Activated naive CD4-positive, alpha-beta T cell treated with anti-CD3 and anti-CD28 coated beads, Interleukin-2, amount 10 ng/mL, durations not matched to agents 7 days and 5 days (primary cell): Measurements from ENCODE around the gene SCN8A.

Source experiments
- CTCF ChIA-PET: fragments of 350-600 bp; sonication (Branson Sonifier 250); formaldehyde crosslinking; loops from one replicate; lab custom pipeline; 2021; ENCODE audit warnings: antibody characterized with exemption; lab: Charles Lee
- DNase-seq: peaks from one replicate; pipeline ENCODE4 v3.0.0-alpha.2; 2020
- H3K27ac Mint-ChIP-seq: one replicate; pipeline ENCODE4 v1.8.0; 2021; ENCODE audit warnings: mild to moderate bottlenecking, moderate library complexity, mixed read lengths
- H3K27me3 Mint-ChIP-seq: one replicate; pipeline ENCODE4 v1.8.0; 2021; ENCODE audit warnings: mild to moderate bottlenecking, mixed read lengths
- H3K36me3 Mint-ChIP-seq: one replicate; pipeline ENCODE4 v1.8.0; 2021; ENCODE audit warnings: mixed read lengths
- H3K4me1 Mint-ChIP-seq: one replicate; pipeline ENCODE4 v1.8.0; 2021; ENCODE audit warnings: mixed read lengths
- H3K4me3 Mint-ChIP-seq: one replicate; pipeline ENCODE4 v1.8.0; 2021; ENCODE audit warnings: mild to moderate bottlenecking, moderate library complexity, mixed read lengths
- H3K9me3 Mint-ChIP-seq: one replicate; pipeline ENCODE4 v1.8.0; 2021; ENCODE audit warnings: mixed read lengths

The SCN8A gene

GRCh38 chr12:51760231-51760630 is 169.2 kb downstream of the SCN8A start:
- H3K4me1 Mint-ChIP-seq, result no peaks in the 10 kb centered on the region
- H3K27me3 Mint-ChIP-seq, result peaks cover 2% of the 10 kb centered on the region
- H3K27ac Mint-ChIP-seq, result no peak overlapping the region
- H3K9me3 Mint-ChIP-seq, result no peaks in the 10 kb centered on the region
- CTCF ChIA-PET, result no interaction called here
- no peak for DNase-seq
- no peaks in the 10 kb centered on the region for H3K36me3 Mint-ChIP-seq
- H3K4me3 Mint-ChIP-seq, result no peak overlapping the region

- CTCF ChIA-PET, result no interaction called here
- no peak overlapping the region for H3K4me3 Mint-ChIP-seq
- H3K4me1 Mint-ChIP-seq, result no peaks in the 10 kb centered on the region
- H3K27ac Mint-ChIP-seq, result no peak overlapping the region
- no peaks in the 10 kb centered on the region for H3K36me3 Mint-ChIP-seq
- no peaks in the 10 kb centered on the region for H3K9me3 Mint-ChIP-seq
- no peaks in the 10 kb centered on the region for H3K27me3 Mint-ChIP-seq
- no peak for DNase-seq
These were observed 172.7 kb downstream of the SCN8A start for GRCh38 chr12:51763743-51764142.

GRCh38 chr12:51766067-51766676 is 175.1 kb downstream of the SCN8A start:
- Mint-ChIP-seq H3K36me3 (no peaks in the 10 kb centered on the region), H3K27me3 (peaks cover 8% of the 10 kb centered on the region), H3K9me3 (no peaks in the 10 kb centered on the region), H3K4me3 (no peak overlapping the region), H3K27ac (no peak overlapping the region), H3K4me1 (no peaks in the 10 kb centered on the region)
- DNase-seq, result no peak
- CTCF ChIA-PET, result no interaction called here

- no peak overlapping the region for H3K4me3 Mint-ChIP-seq
- CTCF ChIA-PET, result no interaction called here
- peaks cover 11% of the 10 kb centered on the region for H3K27me3 Mint-ChIP-seq
- no peak overlapping the region for H3K27ac Mint-ChIP-seq
- no peaks in the 10 kb centered on the region for H3K4me1 Mint-ChIP-seq
- H3K36me3 Mint-ChIP-seq, result no peaks in the 10 kb centered on the region
- H3K9me3 Mint-ChIP-seq, result no peaks in the 10 kb centered on the region
- no peak for DNase-seq
These were observed 180.0 kb downstream of the SCN8A start for GRCh38 chr12:51771008-51771407.

GRCh38 chr12:51773145-51773869 is 182.3 kb downstream of the SCN8A start:
- CTCF ChIA-PET, result no interaction called here
- no peak for DNase-seq
- no peaks in the 10 kb centered on the region for H3K9me3 Mint-ChIP-seq
- no peaks in the 10 kb centered on the region for H3K4me1 Mint-ChIP-seq
- H3K27me3 Mint-ChIP-seq, result peaks cover 11% of the 10 kb centered on the region
- no peaks in the 10 kb centered on the region for H3K36me3 Mint-ChIP-seq
- H3K27ac Mint-ChIP-seq, result no peak overlapping the region
- H3K4me3 Mint-ChIP-seq, result no peak overlapping the region

GRCh38 chr12:51774933-51775332 is 183.9 kb downstream of the SCN8A start:
- Mint-ChIP-seq H3K4me3 (no peak overlapping the region), H3K4me1 (no peaks in the 10 kb centered on the region), H3K36me3 (no peaks in the 10 kb centered on the region), H3K27ac (no peak overlapping the region), H3K9me3 (no peaks in the 10 kb centered on the region), H3K27me3 (peaks cover 11% of the 10 kb centered on the region)
- no peak for DNase-seq
- CTCF ChIA-PET, result no interaction called here

GRCh38 chr12:51777457-51777856 is 186.4 kb downstream of the SCN8A start:
- H3K9me3 Mint-ChIP-seq, result no peaks in the 10 kb centered on the region
- H3K4me3 Mint-ChIP-seq, result no peak overlapping the region
- H3K36me3 Mint-ChIP-seq, result no peaks in the 10 kb centered on the region
- no peak overlapping the region for H3K27ac Mint-ChIP-seq
- DNase-seq, result no peak
- peaks cover 11% of the 10 kb centered on the region for H3K27me3 Mint-ChIP-seq
- H3K4me1 Mint-ChIP-seq, result no peaks in the 10 kb centered on the region
- CTCF ChIA-PET, result no interaction called here

- no peaks in the 10 kb centered on the region for H3K9me3 Mint-ChIP-seq
- no peaks in the 10 kb centered on the region for H3K4me1 Mint-ChIP-seq
- H3K27me3 Mint-ChIP-seq, result peaks cover 13% of the 10 kb centered on the region
- no peak overlapping the region for H3K4me3 Mint-ChIP-seq
- DNase-seq, result no peak
- CTCF ChIA-PET, result no interaction called here
- no peak overlapping the region for H3K27ac Mint-ChIP-seq
- H3K36me3 Mint-ChIP-seq, result no peaks in the 10 kb centered on the region
These were observed 186.9 kb downstream of the SCN8A start for GRCh38 chr12:51777973-51778372.

GRCh38 chr12:51779876-51780275 is 188.8 kb downstream of the SCN8A start:
- Mint-ChIP-seq H3K4me3 (no peak overlapping the region), H3K4me1 (peaks cover 3% of the 10 kb centered on the region), H3K36me3 (no peaks in the 10 kb centered on the region), H3K27ac (no peak overlapping the region), H3K9me3 (no peaks in the 10 kb centered on the region), H3K27me3 (peaks cover 11% of the 10 kb centered on the region)
- no peak for DNase-seq
- CTCF ChIA-PET, result no interaction called here

GRCh38 chr12:51784688-51785087 is 193.7 kb downstream of the SCN8A start:
- Mint-ChIP-seq H3K9me3 (no peaks in the 10 kb centered on the region), H3K4me3 (no peak overlapping the region), H3K27ac (no peak overlapping the region), H3K4me1 (peaks cover 6% of the 10 kb centered on the region), H3K27me3 (peaks cover 7% of the 10 kb centered on the region), H3K36me3 (no peaks in the 10 kb centered on the region)
- CTCF ChIA-PET, result interaction anchor here (0.7 kb wide), 1 partner anchor 416 kb away, joined by 3 read pairs; no protein-coding TSS in a partner anchor
- DNase-seq, result no peak

- DNase-seq, result no peak
- no peak overlapping the region for H3K4me3 Mint-ChIP-seq
- H3K27me3 Mint-ChIP-seq, result peaks cover 3% of the 10 kb centered on the region
- no peaks in the 10 kb centered on the region for H3K9me3 Mint-ChIP-seq
- H3K4me1 Mint-ChIP-seq, result peaks cover 6% of the 10 kb centered on the region
- H3K27ac Mint-ChIP-seq, result no peak overlapping the region
- CTCF ChIA-PET, result no interaction called here
- H3K36me3 Mint-ChIP-seq, result no peaks in the 10 kb centered on the region
These were observed 194.9 kb downstream of the SCN8A start for GRCh38 chr12:51785906-51786305.

- DNase-seq, result no peak
- Mint-ChIP-seq H3K27ac (no peak overlapping the region), H3K4me3 (no peak overlapping the region), H3K9me3 (no peaks in the 10 kb centered on the region), H3K36me3 (no peaks in the 10 kb centered on the region), H3K4me1 (peaks cover 6% of the 10 kb centered on the region), H3K27me3 (peaks cover 2% of the 10 kb centered on the region)
- CTCF ChIA-PET, result no interaction called here
These were observed 197.8 kb downstream of the SCN8A start for GRCh38 chr12:51788876-51789275.

GRCh38 chr12:51792417-51792816 is 201.4 kb downstream of the SCN8A start:
- Mint-ChIP-seq H3K36me3 (no peaks in the 10 kb centered on the region), H3K27me3 (peaks cover 4% of the 10 kb centered on the region)

GRCh38 chr12:51793201-51793600 is 202.2 kb downstream of the SCN8A start:
- H3K4me1 Mint-ChIP-seq, result no peaks in the 10 kb centered on the region
- no peak overlapping the region for H3K27ac Mint-ChIP-seq
- H3K9me3 Mint-ChIP-seq, result no peaks in the 10 kb centered on the region
- DNase-seq, result no peak
- peaks cover 4% of the 10 kb centered on the region for H3K27me3 Mint-ChIP-seq
- H3K4me3 Mint-ChIP-seq, result no peak overlapping the region
- no peaks in the 10 kb centered on the region for H3K36me3 Mint-ChIP-seq
- CTCF ChIA-PET, result no interaction called here

More at GRCh38 chr12:51792417-51792816, 201.4 kb downstream of the SCN8A start:
- no peaks in the 10 kb centered on the region for H3K9me3 Mint-ChIP-seq
- CTCF ChIA-PET, result no interaction called here
- H3K4me3 Mint-ChIP-seq, result no peak overlapping the region
- no peaks in the 10 kb centered on the region for H3K4me1 Mint-ChIP-seq
- no peak for DNase-seq
- no peak overlapping the region for H3K27ac Mint-ChIP-seq

- Mint-ChIP-seq H3K27me3 (peaks cover 10% of the 10 kb centered on the region), H3K9me3 (no peaks in the 10 kb centered on the region), H3K36me3 (no peaks in the 10 kb centered on the region), H3K4me1 (no peaks in the 10 kb centered on the region), H3K27ac (no peak overlapping the region), H3K4me3 (no peak overlapping the region)
- no peak for DNase-seq
- CTCF ChIA-PET, result no interaction called here
These were observed 206.3 kb downstream of the SCN8A start for GRCh38 chr12:51797301-51797700.
